IMR-90 (cell line): Measurements from ENCODE around the gene C12orf75. TPM values are rescaled to one million over a fixed set of nuclear protein-coding genes. Genes with fewer than 3 reads are reported as not detected.

Experiments
- ATAC-seq: fragments of 200-7000 bp; cut with Tn5 transposase; 2 replicates; pipeline ENCODE4 v1.9.1; 2020; ENCODE audit warnings: low read depth, mild to moderate bottlenecking, moderate library complexity
- BruUV-seq: library from RNA; stranded (reverse); fragments of 400-500 nt; replicated peaks from 2 replicates; lab custom pipeline; 2021; lab: Mats Ljungman, UMichigan
- CTCF ChIA-PET: fragments of 300-600 bp; formaldehyde crosslinking; extraction: SDS; loops from one replicate; lab custom pipeline; 2021; ENCODE audit warnings: antibody characterized with exemption; lab: Yijun Ruan, JAX
- POLR2A ChIA-PET: fragments of 300-600 bp; sonication (Branson Sonifier 250); formaldehyde crosslinking; loops from one replicate; lab custom pipeline; 2022; ENCODE audit warnings: antibody characterized with exemption; ENCODE audit not compliant: unreplicated experiment; lab: Charles Lee
- DNase-seq: peaks from one replicate; pipeline ENCODE4 v3.0.0; 2013
- H2AFZ ChIP-seq: replicated peaks from 2 replicates; pipeline ENCODE3; 2013; ENCODE audit warnings: low read length, mild to moderate bottlenecking; ENCODE audit not compliant: poor library complexity
- H2AK5ac ChIP-seq: 2 replicates; pipeline ENCODE4 v1.6.1; 2013; ENCODE audit warnings: low read depth, low read length, inconsistent platforms
- H2AK9ac ChIP-seq: replicated peaks from 2 replicates; pipeline ENCODE3; 2013; ENCODE audit warnings: mild to moderate bottlenecking, low read depth, low read length, moderate library complexity; ENCODE audit not compliant: poor library complexity
- H2BK120ac ChIP-seq: 2 replicates; pipeline ENCODE4 v1.6.1; 2013; ENCODE audit warnings: low read depth, low read length, inconsistent platforms
- H2BK15ac ChIP-seq: 3 replicates; pipeline ENCODE4 v1.6.1; 2013; ENCODE audit warnings: low read depth, low read length, inconsistent platforms
- H2BK20ac ChIP-seq: 2 replicates; pipeline ENCODE4 v1.6.1; 2013; ENCODE audit warnings: low read depth, mild to moderate bottlenecking, inconsistent platforms, low read length, moderate library complexity
- H2BK5ac ChIP-seq: 2 replicates; pipeline ENCODE4 v1.6.1; 2013; ENCODE audit warnings: mild to moderate bottlenecking, low read depth, low read length, inconsistent platforms; ENCODE audit not compliant: poor library complexity, severe bottlenecking
- H3K14ac ChIP-seq: replicated peaks from 2 replicates; pipeline ENCODE4 v1.6.1; 2013; ENCODE audit warnings: low read depth, low read length, inconsistent platforms
- H3K18ac ChIP-seq: 2 replicates; pipeline ENCODE4 v1.6.1; 2013; ENCODE audit warnings: low read depth, low read length, control low read depth
- H3K23ac ChIP-seq: 2 replicates; pipeline ENCODE4 v1.6.1; 2013; ENCODE audit warnings: low read depth, low read length, inconsistent platforms
- H3K27ac ChIP-seq: 2 replicates; pipeline ENCODE4 v1.5.1; 2013; ENCODE audit warnings: mild to moderate bottlenecking, control low read depth, low read length; ENCODE audit not compliant: insufficient read depth
- H3K27me3 ChIP-seq: 2 replicates; pipeline ENCODE4 v1.6.1; 2013; ENCODE audit warnings: low read length; ENCODE audit not compliant: control insufficient read depth, insufficient read depth
- H3K36me3 ChIP-seq: 2 replicates; pipeline ENCODE4 v1.6.1; 2013; ENCODE audit warnings: low read length, mixed read lengths; ENCODE audit not compliant: control insufficient read depth, insufficient read depth
- H3K4ac ChIP-seq: 2 replicates; pipeline ENCODE4 v1.6.1; 2013; ENCODE audit warnings: low read depth, low read length, inconsistent platforms
- H3K4me1 ChIP-seq: 2 replicates; pipeline ENCODE4 v1.6.1; 2013; ENCODE audit warnings: low read length, mixed read lengths; ENCODE audit not compliant: control insufficient read depth, insufficient read depth
- H3K4me2 ChIP-seq: 2 replicates; pipeline ENCODE4 v1.6.1; 2013; ENCODE audit warnings: low read depth, mild to moderate bottlenecking, control low read depth, low read length, moderate library complexity
- H3K4me3 ChIP-seq: 2 replicates; pipeline ENCODE4 v1.5.1; 2013; ENCODE audit warnings: low read depth, mild to moderate bottlenecking, control low read depth, low read length, moderate library complexity; ENCODE audit not compliant: insufficient read depth
- H3K56ac ChIP-seq: 2 replicates; pipeline ENCODE4 v1.6.1; 2013; ENCODE audit warnings: low read length, inconsistent platforms; ENCODE audit not compliant: insufficient read depth; ENCODE audit errors: extremely low read depth
- H3K79me1 ChIP-seq, 2 experiments: 2 replicates each; pipeline ENCODE4 v1.6.1; 2013; ENCODE audit warnings: low read length in 2 of 2, inconsistent platforms in 1 of 2, low read depth in 1 of 2
- H3K9ac ChIP-seq: 2 replicates; pipeline ENCODE4 v1.6.1; 2013; ENCODE audit warnings: low read depth, low read length, control low read depth
- H3K9me1 ChIP-seq: 2 replicates; pipeline ENCODE4 v1.6.1; 2013; ENCODE audit warnings: low read length, inconsistent platforms; ENCODE audit not compliant: insufficient read depth
- H3K9me3 ChIP-seq: 2 replicates; pipeline ENCODE4 v1.6.1; 2013; ENCODE audit warnings: low read length; ENCODE audit not compliant: control insufficient read depth, insufficient read depth
- H4K20me1 ChIP-seq: 2 replicates; pipeline ENCODE4 v1.6.1; 2013; ENCODE audit warnings: low read length, inconsistent platforms; ENCODE audit not compliant: insufficient read depth
- H4K5ac ChIP-seq: 2 replicates; pipeline ENCODE4 v1.6.1; 2013; ENCODE audit warnings: mild to moderate bottlenecking, low read depth, low read length, control low read depth
- H4K8ac ChIP-seq, 2 experiments: 2 replicates each; pipeline ENCODE4 v1.6.1; 2013; ENCODE audit warnings: low read depth in 2 of 2, low read length in 2 of 2, control low read depth in 1 of 2, inconsistent platforms in 1 of 2
- H4K91ac ChIP-seq: 2 replicates; pipeline ENCODE4 v1.6.1; 2013; ENCODE audit warnings: low read depth, low read length, inconsistent platforms; ENCODE audit not compliant: insufficient read depth
- MAZ ChIP-seq: IDR thresholded peaks from 2 replicates; pipeline ENCODE4 v1.6.1; 2012; ENCODE audit warnings: low read depth, mild to moderate bottlenecking, low read length, improper control_type of control experiment, moderate library complexity, borderline replicate concordance
- WGBS, 2 experiments: methylation state at CpG; one replicate each; pipeline versions ENCODE4 v1.1.5 to v1.1.7; 2013; ENCODE audit warnings: missing lambda C conversion rate in 2 of 2; ENCODE audit not compliant: insufficient read length in 1 of 2; ENCODE audit errors: extremely low coverage in 2 of 2; 5-methylcytosine and 5-hydroxymethylcytosine counted together
- dilution Hi-C: fragments of 300-500 bp; cut with HindIII; formaldehyde crosslinking; loops from one replicate; pipeline ENCODE4 v1.14.3; 2018; ENCODE audit warnings: low sequenced_read_pairs; ENCODE audit not compliant: unreplicated experiment
- in situ Hi-C: fragments of 300-500 bp; cut with MboI; formaldehyde crosslinking; loops from 3 replicates; pipeline ENCODE4 v1.14.3; 2019; ENCODE audit warnings: low sequenced_read_pairs, inconsistent platforms, mixed read lengths
- intact Hi-C: fragments of 100-400 bp; cut with micrococcal nuclease; formaldehyde crosslinking; loops from 2 replicates; pipeline ENCODE4 v1.10.0; 2022
- polyA plus RNA-seq, 3 experiments: library from polyadenylated mRNA; depleted of rRNA; stranded (reverse); fragments of >200 nt; gene quantifications; 2 replicates each; pipeline ENCODE4 v1.2.3, GENCODE V29; 2012; ENCODE audit warnings: low replicate concordance in 1 of 3
- total RNA-seq: library from RNA; depleted of rRNA; stranded (reverse); fragments of >200 nt; gene quantifications from 2 replicates; pipeline ENCODE4 v1.2.3, GENCODE V29; 2012

The C12orf75 gene
- total and polyA plus RNA-seq, 2 of the 4 experiments (the other 2 are of a cell fraction): 145 to 278 TPM

GRCh38 chr12:105419606-105420005, 89.1 kb downstream of the C12orf75 start:
- Histone ChIP-seq H2BK120ac (peak overlapping the region; percentile 54), H3K23ac (0 out of 2 replicates have a peak overlapping the region, but pooled peaks have one; percentile 15), H3K4me2 (no peak overlapping the region), H3K36me3 (no peaks in the 10 kb centered on the region), H2AK5ac (peak overlapping the region; percentile 63), H3K27ac (no peak overlapping the region), H2AFZ (no peak overlapping the region), H3K4ac (peak overlapping the region; percentile 58), H4K5ac (no peak overlapping the region), H3K14ac (peak overlapping the region; percentile 30; the same call in 1 of the 2 replicates), H3K9me1 (peaks cover 13% of the 10 kb centered on the region), H4K91ac (peak overlapping the region; percentile 52; the same call in 1 of the 2 replicates), H3K79me1 (no peaks in the 10 kb centered on the region), H2AK9ac (no peak overlapping the region), H3K56ac (no peak overlapping the region), H3K18ac (0 out of 2 replicates have a peak overlapping the region, but pooled peaks have one; percentile 33), H3K9ac (no peak overlapping the region), H3K4me3 (no peak overlapping the region), H2BK5ac (no peak overlapping the region), H2BK20ac (peak overlapping the region; percentile 61), H2BK15ac (peak overlapping the region; percentile 44; the same call in 1 of the 3 replicates), H3K9me3 (no peaks in the 10 kb centered on the region), H3K4me1 (peaks cover 13% of the 10 kb centered on the region), H4K20me1 (no peaks in the 10 kb centered on the region), H4K8ac (no peak overlapping the region; a peak in 2 of 4 replicates), H3K27me3 (no peaks in the 10 kb centered on the region)
- BruUV-seq: no TSS peak
- TF ChIP-seq MAZ: no peak
- CTCF ChIA-PET: interaction anchor here (1.9 to 2.2 kb wide), 2 partner anchors 222 to 716 kb away, joined by 8 to 26 read pairs; no protein-coding TSS in a partner anchor
- WGBS, 2 experiments: no CpG with 5 or more reads among the region's 3 CpGs
- ATAC-seq (no peak), DNase-seq (no peak)
- POLR2A ChIA-PET: no interaction called here
- dilution Hi-C loops: no loop called here
- in situ Hi-C loops: loop anchor here (5.0 to 25.0 kb wide), 3 partner anchors 713 to 943 kb away; partner anchors contain the start of gene POLR3B
- intact Hi-C loops: loop anchor here (1.0 to 10.0 kb wide), 5 partner anchors 285 to 935 kb away; partner anchors contain the start of gene POLR3B
